HCT116 (cell line): ENCODE results near the gene EIF4G3. TPM values are rescaled to one million over a fixed set of nuclear protein-coding genes. Genes with fewer than 3 reads are reported as not detected.

Experiments
- ATAC-seq: fragments of 200-7000 bp; cut with Tn5 transposase; 2 replicates; pipeline ENCODE4 v1.9.1; 2020; ENCODE audit warnings: mild to moderate bottlenecking, moderate library complexity
- BruUV-seq: library from RNA; stranded (reverse); fragments of 400-500 nt; replicated peaks from 2 replicates; lab custom pipeline; 2021; lab: Mats Ljungman, UMichigan
- CTCF ChIA-PET: fragments of 300-600 bp; sonication (Branson Sonifier 250); formaldehyde crosslinking; loops from one replicate; lab custom pipeline; 2021; ENCODE audit warnings: antibody characterized with exemption; lab: Charles Lee
- POLR2A ChIA-PET: fragments of 300-600, 350-600 bp; sonication (Branson Sonifier 250); formaldehyde crosslinking; loops from one replicate; lab custom pipeline; 2021; ENCODE audit warnings: antibody characterized with exemption; lab: Charles Lee
- RAD21 ChIA-PET, 2 experiments: fragments of 300-600 bp; sonication (Branson Sonifier 250); formaldehyde crosslinking; loops; one replicate each; lab custom pipeline; 2023; ENCODE audit warnings: low total read pairs in 2 of 2; ENCODE audit not compliant: uncharacterized antibody in 2 of 2, unreplicated experiment in 2 of 2, low non-redundant PET in 1 of 2; lab: Charles Lee
- DNase-seq: peaks from one replicate; pipeline ENCODE4 v3.0.0-alpha.2; 2010; ENCODE audit warnings: low read depth, low spot score
- H2AFZ ChIP-seq: fragments of 200-600 bp; shearing (Covaris generic), sonication (generic); 2 replicates; pipeline ENCODE4 v1.6.1; 2017; ENCODE audit warnings: low read depth, mixed run types, mixed read lengths, antibody characterized with exemption, low read length; ENCODE audit not compliant: poor library complexity, severe bottlenecking
- H3K27ac ChIP-seq: 2 replicates; pipeline ENCODE4 v1.5.1; 2012; ENCODE audit warnings: low read depth, low read length
- H3K27me3 ChIP-seq: fragments of 200-600 bp; sonication (generic); 2 replicates; pipeline ENCODE4 v1.6.1; 2016; ENCODE audit warnings: mixed run types, low read length, mixed read lengths; ENCODE audit not compliant: insufficient read depth
- H3K36me3 ChIP-seq, 2 experiments: fragments of 200-500 bp in 1 of 2; fragments of 200-600 bp in 1 of 2; sonication (Bioruptor generic) in 1 of 2; sonication (generic) in 1 of 2; 2 replicates each; pipeline versions ENCODE4 v1.5.1 to v1.6.1; 2014 to 2016; ENCODE audit warnings: low read length in 2 of 2, inconsistent platforms in 1 of 2, mixed read lengths in 1 of 2, mixed run types in 1 of 2; ENCODE audit not compliant: insufficient read depth in 2 of 2, control insufficient read depth in 1 of 2
- H3K4me1 ChIP-seq, 2 experiments: fragments of 200-600 bp in 1 of 2; sonication (generic) in 1 of 2; 2 replicates each; pipeline versions ENCODE4 v1.5.1 to v1.6.1; 2012 to 2017; ENCODE audit warnings: low read length in 2 of 2, inconsistent platforms in 1 of 2, mild to moderate bottlenecking in 1 of 2, mixed read lengths in 1 of 2, mixed run types in 1 of 2, moderate library complexity in 1 of 2; ENCODE audit not compliant: insufficient read depth in 2 of 2, control insufficient read depth in 1 of 2
- H3K4me2 ChIP-seq: fragments of 200-600 bp; sonication (generic); 2 replicates; pipeline ENCODE4 v1.6.1; 2017; ENCODE audit warnings: mixed run types, low read length, mixed read lengths
- H3K4me3 ChIP-seq, 2 experiments: fragments of 200-600 bp in 1 of 2; sonication (generic) in 1 of 2; replicated peaks in 1 of 2; 2 replicates each; pipeline ENCODE4 v1.5.1; 2011 to 2016; ENCODE audit warnings: low read length in 2 of 2, control low read depth in 1 of 2, low read depth in 1 of 2, mild to moderate bottlenecking in 1 of 2, mixed read lengths in 1 of 2, mixed run types in 1 of 2
- H3K79me2 ChIP-seq: fragments of 200-600 bp; sonication (generic); 2 replicates; pipeline ENCODE4 v1.6.1; 2017; ENCODE audit warnings: mild to moderate bottlenecking, mixed run types, low read length, moderate library complexity, mixed read lengths; ENCODE audit not compliant: insufficient read depth
- H3K9ac ChIP-seq: fragments of 200-600 bp; sonication (generic); 2 replicates; pipeline ENCODE4 v1.6.1; 2016; ENCODE audit warnings: low read length, mixed read lengths
- H3K9me2 ChIP-seq: fragments of 200-600 bp; sonication (generic), shearing (Covaris generic); 2 replicates; pipeline ENCODE4 v1.6.1; 2017; ENCODE audit warnings: mixed run types, mild to moderate bottlenecking, moderate library complexity; ENCODE audit not compliant: insufficient read depth
- H3K9me3 ChIP-seq, 2 experiments: fragments of 200-500 bp in 1 of 2; fragments of 200-600 bp in 1 of 2; sonication (Bioruptor generic) in 1 of 2; sonication (generic) in 1 of 2; 2 replicates each; pipeline ENCODE4 v1.6.1; 2014 to 2017; ENCODE audit warnings: low read length in 2 of 2, mixed read lengths in 2 of 2, inconsistent platforms in 1 of 2, low read depth in 1 of 2, mild to moderate bottlenecking in 1 of 2, mixed run types in 1 of 2, moderate library complexity in 1 of 2; ENCODE audit not compliant: control insufficient read depth in 1 of 2, insufficient read depth in 1 of 2
- H4K20me1 ChIP-seq: fragments of 200-600 bp; sonication (generic), shearing (Covaris generic); 2 replicates; pipeline ENCODE4 v1.6.1; 2017; ENCODE audit warnings: mixed run types, mild to moderate bottlenecking, moderate library complexity; ENCODE audit not compliant: insufficient read depth
- EGR1 ChIP-seq: IDR thresholded peaks from 2 replicates; pipeline ENCODE4 v1.6.1; 2012; ENCODE audit warnings: low read depth
- FOSL1 ChIP-seq: IDR thresholded peaks from 2 replicates; pipeline ENCODE4 v1.6.1; 2012; ENCODE audit warnings: low read depth
- POLR2A ChIP-seq: IDR thresholded peaks from 2 replicates; pipeline ENCODE4 v1.7.0; 2011; ENCODE audit warnings: borderline replicate concordance; ENCODE audit not compliant: insufficient read depth, insufficient read length; ENCODE audit errors: extremely low read depth
- POLR2AphosphoS5 ChIP-seq: IDR thresholded peaks from 2 replicates; pipeline ENCODE4 v1.6.1; 2011; ENCODE audit warnings: mild to moderate bottlenecking, low read depth, low read length, moderate library complexity
- SIN3A ChIP-seq: IDR thresholded peaks from 2 replicates; pipeline ENCODE4 v1.6.1; 2012; ENCODE audit warnings: low read depth
- SP1 ChIP-seq: IDR thresholded peaks from 2 replicates; pipeline ENCODE4 v1.6.1; 2012; ENCODE audit warnings: low read depth
- YY1 ChIP-seq: IDR thresholded peaks from 2 replicates; pipeline ENCODE4 v1.6.1; 2011; ENCODE audit warnings: low read length, low read depth, moderate library complexity, mild to moderate bottlenecking; ENCODE audit not compliant: insufficient replicate concordance; ENCODE audit errors: extremely low read depth
- ZFX ChIP-seq: fragments of 450-650 bp; IDR thresholded peaks from 2 replicates; pipeline ENCODE4 v1.6.1; 2017
- ZNF274 ChIP-seq: fragments of 200-500 bp; sonication (Bioruptor generic); IDR thresholded peaks from 2 replicates; pipeline ENCODE4 v1.6.1; 2014; ENCODE audit warnings: mild to moderate bottlenecking, low read depth, low read length, inconsistent platforms
- intact Hi-C: fragments of 100-400 bp; cut with micrococcal nuclease; formaldehyde crosslinking; loops from 2 replicates; pipeline ENCODE4 v1.10.0; 2022
- total RNA-seq: library from RNA; stranded (reverse); gene quantifications from one replicate; pipeline ENCODE4 v1.2.1, GENCODE V29; 2021; ENCODE audit not compliant: unreplicated experiment
- TF ChIP-seq, protein P1 (sequence below): IDR thresholded peaks from 2 replicates; pipeline ENCODE4 v1.6.1; 2011; ENCODE audit warnings: mild to moderate bottlenecking, low read length, moderate library complexity; ENCODE audit not compliant: insufficient replicate concordance; ENCODE audit errors: extremely low read depth
- TF ChIP-seq, protein P2 (sequence below): IDR thresholded peaks from 2 replicates; pipeline ENCODE4 v1.6.1; 2012

EIF4G3 gene
- total RNA-seq, 1 experiment from 2014 or later = 40.1 TPM

DNA sequence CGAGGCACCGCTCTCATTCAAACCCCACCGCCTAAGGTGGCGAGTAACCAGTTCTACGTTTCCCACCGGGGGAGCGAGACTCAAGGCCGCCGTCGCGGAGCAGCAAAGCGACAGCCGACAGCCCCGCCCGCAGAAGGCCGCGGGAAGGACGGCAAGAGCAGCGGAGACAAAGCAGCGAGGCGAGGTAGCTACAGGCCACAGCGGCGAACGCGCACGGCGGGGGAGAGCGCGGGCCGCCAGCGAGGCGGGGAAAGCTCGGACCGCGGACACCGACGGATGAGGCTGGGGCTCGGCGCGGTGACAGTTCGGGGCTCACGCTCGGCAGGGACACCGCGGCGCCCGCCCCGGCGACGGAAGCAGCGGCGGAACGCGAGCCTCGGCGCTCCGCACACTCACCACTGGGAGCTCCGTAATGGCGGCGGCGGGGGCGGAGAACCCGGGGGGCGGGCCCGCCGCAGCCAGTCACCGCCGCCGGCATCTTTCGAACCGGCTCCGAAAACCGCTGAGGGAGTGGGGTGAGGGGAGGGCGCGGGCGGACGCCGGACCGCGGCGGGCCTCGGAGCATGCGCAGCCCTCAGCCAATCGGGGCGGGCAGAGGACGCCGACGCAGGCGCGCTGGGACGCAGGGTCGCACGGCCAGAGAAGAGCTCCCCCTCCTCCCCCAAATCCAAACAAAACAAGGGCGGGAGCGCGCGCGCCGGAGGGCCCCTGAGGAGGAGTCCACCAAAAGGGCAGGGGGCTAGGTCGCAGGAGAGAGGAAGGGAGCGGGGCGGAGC lies 390.3 kb downstream of the EIF4G3 start:
- peaks cover 51% of the 10 kb centered on the region for H3K79me2 ChIP-seq
- intact Hi-C loops = loop anchor here (2.0 to 10.0 kb wide), 2 partner anchors 90 to 408 kb away; no protein-coding TSS in a partner anchor
- H2AFZ ChIP-seq = no peak overlapping the region
- H3K9ac ChIP-seq = peak overlapping the region; percentile 95
- RAD21 ChIA-PET = interaction anchor here in 1 of 2 experiments (0.8 to 1.3 kb wide), 2 partner anchors 90 to 409 kb away, joined by 3 to 6 read pairs; no protein-coding TSS in a partner anchor
- H3K27ac ChIP-seq = peak overlapping the region; percentile 93
- H3K4me1 ChIP-seq = peaks cover 14 to 21% of the 10 kb centered on the region in 2 experiments
- POLR2A ChIA-PET = interaction anchor here (0.6 to 1.2 kb wide), 8 partner anchors 13 to 409 kb away, joined by 3 to 5 read pairs (median 3); no protein-coding TSS in a partner anchor
- peaks cover 4% of the 10 kb centered on the region; the same call in 1 of the 2 replicates for H4K20me1 ChIP-seq
- peak; percentile 85 for DNase-seq
- no peaks in the 10 kb centered on the region for H3K9me3 ChIP-seq
- no peaks in the 10 kb centered on the region for H3K36me3 ChIP-seq
- H3K4me2 ChIP-seq = peak overlapping the region; percentile 95
- no peaks in the 10 kb centered on the region for H3K9me2 ChIP-seq
- BruUV-seq = no TSS peak
- TF ChIP-seq, protein P1, sequence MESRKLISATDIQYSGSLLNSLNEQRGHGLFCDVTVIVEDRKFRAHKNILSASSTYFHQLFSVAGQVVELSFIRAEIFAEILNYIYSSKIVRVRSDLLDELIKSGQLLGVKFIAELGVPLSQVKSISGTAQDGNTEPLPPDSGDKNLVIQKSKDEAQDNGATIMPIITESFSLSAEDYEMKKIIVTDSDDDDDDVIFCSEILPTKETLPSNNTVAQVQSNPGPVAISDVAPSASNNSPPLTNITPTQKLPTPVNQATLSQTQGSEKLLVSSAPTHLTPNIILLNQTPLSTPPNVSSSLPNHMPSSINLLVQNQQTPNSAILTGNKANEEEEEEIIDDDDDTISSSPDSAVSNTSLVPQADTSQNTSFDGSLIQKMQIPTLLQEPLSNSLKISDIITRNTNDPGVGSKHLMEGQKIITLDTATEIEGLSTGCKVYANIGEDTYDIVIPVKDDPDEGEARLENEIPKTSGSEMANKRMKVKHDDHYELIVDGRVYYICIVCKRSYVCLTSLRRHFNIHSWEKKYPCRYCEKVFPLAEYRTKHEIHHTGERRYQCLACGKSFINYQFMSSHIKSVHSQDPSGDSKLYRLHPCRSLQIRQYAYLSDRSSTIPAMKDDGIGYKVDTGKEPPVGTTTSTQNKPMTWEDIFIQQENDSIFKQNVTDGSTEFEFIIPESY = no peak
- TF ChIP-seq FOSL1 (no peak), ZNF274 (no peak), POLR2AphosphoS5 (peak; percentile 74), EGR1 (peak; percentile 94), YY1 (peak; percentile 90), ZFX (peak; percentile 83; the same call in 1 of the 2 replicates), POLR2A (peak; percentile 42), SIN3A (0 out of 2 replicates have a peak, but pooled peaks have one; percentile 61), SP1 (peak; percentile 68)
- TF ChIP-seq, protein P2, sequence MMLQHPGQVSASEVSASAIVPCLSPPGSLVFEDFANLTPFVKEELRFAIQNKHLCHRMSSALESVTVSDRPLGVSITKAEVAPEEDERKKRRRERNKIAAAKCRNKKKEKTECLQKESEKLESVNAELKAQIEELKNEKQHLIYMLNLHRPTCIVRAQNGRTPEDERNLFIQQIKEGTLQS = no peak
- peak overlapping the region; percentile 88 to 91 for H3K4me3 ChIP-seq
- no peaks in the 10 kb centered on the region for H3K27me3 ChIP-seq
- CTCF ChIA-PET = interaction anchor here (1.2 to 1.7 kb wide), 2 partner anchors 90 to 409 kb away, joined by 8 to 10 read pairs; no protein-coding TSS in a partner anchor
- peak; percentile 87 for ATAC-seq
